Stimulated activated CD4-positive, alpha-beta T cell treated with anti-CD3 and anti-CD28 coated beads, TNF-alpha, amount 100 ng/mL, for 24 hours (primary cell): Measurements from ENCODE around the gene KCND3.

Experiments
- DNase-seq, 3 experiments: peaks; one replicate each; pipeline ENCODE4 v3.0.0-alpha.2; 2020; ENCODE audit warnings: low read depth in 3 of 3

KCND3 gene

GRCh38 chr1:111848852-111849545, 140.5 kb downstream of the KCND3 start:
- no peak for DNase-seq

GRCh38 chr1:111847466-111847865, 142.0 kb downstream of the KCND3 start:
- DNase-seq: no peak

GRCh38 chr1:111846842-111847241, 142.6 kb downstream of the KCND3 start:
- DNase-seq: no peak

GRCh38 chr1:111843177-111843576, 146.3 kb downstream of the KCND3 start:
- no peak for DNase-seq

- DNase-seq: no peak
These were observed 147.1 kb downstream of the KCND3 start for GRCh38 chr1:111842411-111842810.

GRCh38 chr1:111841746-111842145, 147.7 kb downstream of the KCND3 start:
- no peak for DNase-seq

- no peak for DNase-seq
These were observed 148.3 kb downstream of the KCND3 start for GRCh38 chr1:111841189-111841588.

- DNase-seq: no peak
These were observed 152.1 kb downstream of the KCND3 start for GRCh38 chr1:111837393-111837792.

- no peak for DNase-seq
These were observed 153.4 kb downstream of the KCND3 start for GRCh38 chr1:111836111-111836510.

GRCh38 chr1:111835514-111835913, 154.0 kb downstream of the KCND3 start:
- no peak for DNase-seq

- no peak for DNase-seq
These were observed 154.5 kb downstream of the KCND3 start for GRCh38 chr1:111834956-111835355.

GRCh38 chr1:111833334-111833733, 156.1 kb downstream of the KCND3 start:
- DNase-seq: no peak

GRCh38 chr1:111832521-111833155, 156.8 kb downstream of the KCND3 start:
- DNase-seq: no peak

- no peak for DNase-seq
These were observed 158.3 kb downstream of the KCND3 start for GRCh38 chr1:111831153-111831552.

- no peak for DNase-seq
These were observed 161.5 kb downstream of the KCND3 start for GRCh38 chr1:111827946-111828345.

GRCh38 chr1:111826278-111826677, 163.2 kb downstream of the KCND3 start:
- DNase-seq: no peak

GRCh38 chr1:111825217-111825616, 164.3 kb downstream of the KCND3 start:
- DNase-seq: no peak

GRCh38 chr1:111822138-111822537, 167.3 kb downstream of the KCND3 start:
- DNase-seq: no peak

- DNase-seq: no peak
These were observed 168.2 kb downstream of the KCND3 start for GRCh38 chr1:111821121-111821745.

GRCh38 chr1:111819566-111820263, 169.8 kb downstream of the KCND3 start:
- DNase-seq: no peak

- no peak for DNase-seq
These were observed 170.9 kb downstream of the KCND3 start for GRCh38 chr1:111818546-111818945.

GRCh38 chr1:111818081-111818480, 171.4 kb downstream of the KCND3 start:
- no peak for DNase-seq

- no peak for DNase-seq
These were observed 174.8 kb downstream of the KCND3 start for GRCh38 chr1:111814642-111815041.
